ENCODE data around the gene ZNF521. TPM values are rescaled to one million over a fixed set of nuclear protein-coding genes. Genes with fewer than 3 reads are reported as not detected.

ZNF521 gene
- total RNA-seq, 2 donors from 2014 or later = 3.8 to 5.3 TPM

- Histone ChIP-seq H3K36me3 (no peaks in the 10 kb centered on the region), H3K9ac (ENCODE audit: low read depth in 2 of 2, low read length in 2 of 2) (no peak overlapping the region), H3K4me3 (no peak overlapping the region), H3K4me1 (no peaks in the 10 kb centered on the region), H3K27ac (no peak overlapping the region), H3K9me3 (no peaks in the 10 kb centered on the region), H3K27me3 (no peaks in the 10 kb centered on the region)
- intact Hi-C loops (cut with DNase I) = no loop called here
- TF ChIP-seq CTCF (IDR thresholded peaks at IDR 0.05) = no peak
- DNase-seq = no peak
Measured at GRCh38 chr18:25050605-25051004, 301.4 kb downstream of the ZNF521 start.

- intact Hi-C loops (cut with DNase I) = no loop called here
- no peak for DNase-seq
- no peaks in the 10 kb centered on the region for H3K9me3 ChIP-seq
- no peak overlapping the region for H3K4me3 ChIP-seq
- H3K9ac ChIP-seq (ENCODE audit: low read depth in 2 of 2, low read length in 2 of 2) = no peak overlapping the region
- TF ChIP-seq CTCF (IDR thresholded peaks at IDR 0.05) = no peak
- no peaks in the 10 kb centered on the region for H3K27me3 ChIP-seq
- no peak overlapping the region for H3K27ac ChIP-seq
- no peaks in the 10 kb centered on the region for H3K4me1 ChIP-seq
- no peaks in the 10 kb centered on the region for H3K36me3 ChIP-seq
Measured at GRCh38 chr18:25047983-25048382, 304.0 kb downstream of the ZNF521 start.

GRCh38 chr18:25047421-25047820 is 304.5 kb downstream of the ZNF521 start:
- no peak overlapping the region for H3K9ac ChIP-seq (ENCODE audit: low read depth in 2 of 2, low read length in 2 of 2)
- no peak for TF ChIP-seq CTCF (IDR thresholded peaks at IDR 0.05)
- intact Hi-C loops (cut with DNase I) = no loop called here
- no peak overlapping the region for H3K4me3 ChIP-seq
- H3K4me1 ChIP-seq = no peaks in the 10 kb centered on the region
- H3K36me3 ChIP-seq = no peaks in the 10 kb centered on the region
- DNase-seq = no peak
- H3K9me3 ChIP-seq = no peaks in the 10 kb centered on the region
- H3K27me3 ChIP-seq = no peaks in the 10 kb centered on the region
- H3K27ac ChIP-seq = no peak overlapping the region

GRCh38 chr18:25044694-25045093 is 307.3 kb downstream of the ZNF521 start:
- Histone ChIP-seq H3K9me3 (no peaks in the 10 kb centered on the region), H3K27ac (no peak overlapping the region), H3K36me3 (no peaks in the 10 kb centered on the region), H3K4me3 (no peak overlapping the region), H3K4me1 (no peaks in the 10 kb centered on the region), H3K27me3 (no peaks in the 10 kb centered on the region), H3K9ac (ENCODE audit: low read depth in 2 of 2, low read length in 2 of 2) (no peak overlapping the region)
- intact Hi-C loops (cut with DNase I) = no loop called here
- TF ChIP-seq CTCF (IDR thresholded peaks at IDR 0.05) = no peak
- no peak for DNase-seq

GRCh38 chr18:25043104-25043503 is 308.9 kb downstream of the ZNF521 start:
- Histone ChIP-seq H3K4me3 (no peak overlapping the region), H3K4me1 (no peaks in the 10 kb centered on the region), H3K9me3 (no peaks in the 10 kb centered on the region), H3K9ac (ENCODE audit: low read depth in 2 of 2, low read length in 2 of 2) (no peak overlapping the region), H3K27ac (peak overlapping the region; percentile 42), H3K27me3 (no peaks in the 10 kb centered on the region), H3K36me3 (no peaks in the 10 kb centered on the region)
- TF ChIP-seq CTCF (IDR thresholded peaks at IDR 0.05) = no peak
- DNase-seq = no peak
- intact Hi-C loops (cut with DNase I) = no loop called here

GRCh38 chr18:25042641-25043051 is 309.3 kb downstream of the ZNF521 start:
- TF ChIP-seq CTCF (IDR thresholded peaks at IDR 0.05) = no peak
- Histone ChIP-seq H3K36me3 (no peaks in the 10 kb centered on the region), H3K27me3 (no peaks in the 10 kb centered on the region), H3K27ac (peak overlapping the region; percentile 42), H3K9ac (ENCODE audit: low read depth in 2 of 2, low read length in 2 of 2) (no peak overlapping the region), H3K9me3 (no peaks in the 10 kb centered on the region), H3K4me1 (no peaks in the 10 kb centered on the region), H3K4me3 (no peak overlapping the region)
- DNase-seq = no peak
- intact Hi-C loops (cut with DNase I) = no loop called here

Data from colonic mucosa (tissue), 4 donors.